Measurements from ENCODE around the gene FAM83D. TPM values are rescaled to one million over a fixed set of nuclear protein-coding genes. Genes with fewer than 3 reads are reported as not detected.

Gene FAM83D
- total RNA-seq, 1 experiment from 2014 or later = 66.9 TPM

- Mint-ChIP-seq H3K4me3 (no peak overlapping the region), H3K27ac (peak overlapping the region; percentile 29; the same call in 1 of the 2 replicates)
Measured at GRCh38 chr20:38939686-38940085, 13.5 kb downstream of the FAM83D start.

GRCh38 chr20:38940644-38941043, 14.4 kb downstream of the FAM83D start:
- H3K4me1 Mint-ChIP-seq = peaks cover 21% of the 10 kb centered on the region
- no peak overlapping the region for H3K27ac Mint-ChIP-seq
- ChIA-PET CTCF (no interaction called here), POLR2A (no interaction called here)
- DNase-seq (ENCODE audit: low spot score) (no peak), ATAC-seq (no peak)
- TF ChIP-seq ZNF263 (CRISPR knock-in tag; IDR thresholded peaks at IDR 0.05; ENCODE audit: low read depth) = no peak
- TF ChIP-seq TEAD1 (CRISPR knock-in tag; IDR thresholded peaks at IDR 0.05) = no peak
- no peaks in the 10 kb centered on the region for H3K9me3 Mint-ChIP-seq
- H3K4me3 Mint-ChIP-seq = no peak overlapping the region
- peaks cover 66% of the 10 kb centered on the region for H3K36me3 Mint-ChIP-seq
- H3K27me3 Mint-ChIP-seq (ENCODE audit: low read depth) = no peaks in the 10 kb centered on the region; the same call in 1 of the 2 replicates

More at GRCh38 chr20:38939686-38940085, 13.5 kb downstream of the FAM83D start:
- H3K36me3 Mint-ChIP-seq = peaks cover 69% of the 10 kb centered on the region
- DNase-seq (ENCODE audit: low spot score) (no peak), ATAC-seq (no peak)
- ChIA-PET POLR2A (no interaction called here), CTCF (no interaction called here)
- no peaks in the 10 kb centered on the region for H3K9me3 Mint-ChIP-seq
- peaks cover 27% of the 10 kb centered on the region for H3K4me1 Mint-ChIP-seq
- TF ChIP-seq ATF6 (CRISPR knock-in tag; IDR thresholded peaks at IDR 0.05) (no peak), TEAD1 (CRISPR knock-in tag; IDR thresholded peaks at IDR 0.05) (no peak), ZNF232 (CRISPR knock-in tag; IDR thresholded peaks at IDR 0.05) (no peak), E2F4 (CRISPR knock-in tag; IDR thresholded peaks at IDR 0.05; ENCODE audit: borderline replicate concordance, low read depth) (no peak), STAT6 (CRISPR knock-in tag; conservative IDR thresholded peaks at IDR 0.05; ENCODE audit: low read depth) (no peak), ZNF671 (CRISPR knock-in tag; IDR thresholded peaks at IDR 0.05) (no peak), NR3C1 (CRISPR knock-in tag; conservative IDR thresholded peaks at IDR 0.05; ENCODE audit: low read depth) (no peak), MXD4 (CRISPR knock-in tag; IDR thresholded peaks at IDR 0.05; ENCODE audit: borderline replicate concordance) (no peak)
- no peaks in the 10 kb centered on the region; the same call in 1 of the 2 replicates for H3K27me3 Mint-ChIP-seq (ENCODE audit: low read depth)

- Mint-ChIP-seq H3K36me3 (peaks cover 73% of the 10 kb centered on the region), H3K9me3 (no peaks in the 10 kb centered on the region), H3K4me3 (no peak overlapping the region), H3K27me3 (ENCODE audit: low read depth) (no peaks in the 10 kb centered on the region; the same call in 1 of the 2 replicates), H3K27ac (no peak overlapping the region), H3K4me1 (peaks cover 11% of the 10 kb centered on the region)
- CTCF ChIA-PET = interaction anchor here (2.0 kb wide), 1 partner anchor 16 kb away, joined by 6 read pairs; the partner anchor contains the start of gene FAM83D
- no peak for DNase-seq (ENCODE audit: low spot score)
- TF ChIP-seq ZBTB21 (CRISPR knock-in tag; IDR thresholded peaks at IDR 0.05; ENCODE audit: borderline replicate concordance) (no peak), IRF2 (CRISPR knock-in tag; IDR thresholded peaks at IDR 0.05; ENCODE audit: borderline replicate concordance, low read depth) (no peak), ZNF263 (CRISPR knock-in tag; IDR thresholded peaks at IDR 0.05; ENCODE audit: low read depth) (no peak), TP53 (CRISPR knock-in tag; IDR thresholded peaks at IDR 0.05) (no peak), ZNF671 (CRISPR knock-in tag; IDR thresholded peaks at IDR 0.05) (no peak), EMX1 (CRISPR knock-in tag; IDR thresholded peaks at IDR 0.05) (no peak), RORB (CRISPR knock-in tag; IDR thresholded peaks at IDR 0.05) (no peak), STAT6 (CRISPR knock-in tag; conservative IDR thresholded peaks at IDR 0.05; ENCODE audit: low read depth) (no peak), ZNF396 (CRISPR knock-in tag; IDR thresholded peaks at IDR 0.05; ENCODE audit: borderline replicate concordance) (no peak), ZNF138 (CRISPR knock-in tag; conservative IDR thresholded peaks at IDR 0.05) (no peak)
- ATAC-seq = no peak
- POLR2A ChIA-PET = no interaction called here
Measured at GRCh38 chr20:38941726-38942389, 15.6 kb downstream of the FAM83D start.
